Measurements from ENCODE around the gene DLGAP1. TPM values are rescaled to one million over a fixed set of nuclear protein-coding genes. Genes with fewer than 3 reads are reported as not detected.

The DLGAP1 gene
- total and polyA plus RNA-seq, 2 of the 8 experiments (the other 6 are each of a cell fraction or from before 2014, with no cell fraction given): 11.8 to 16.9 TPM

GRCh38 chr18:4230450-4231168 lies 224.5 kb downstream of the DLGAP1 start:
- H3K23me2 ChIP-seq (ENCODE audit: low read depth, low read length): no peaks in the 10 kb centered on the region
- no peak overlapping the region for H2AFZ ChIP-seq (ENCODE audit: low read length)
- no peak overlapping the region for H2BK15ac ChIP-seq (ENCODE audit: low read length)
- H2BK5ac ChIP-seq (ENCODE audit: low read depth, low read length): no peak overlapping the region
- ChIA-PET POLR2A (ENCODE audit: partially characterized antibody) (interaction anchor here (1.5 kb wide), 1 partner anchor 113 kb away, joined by 3 read pairs; no protein-coding TSS in a partner anchor), CTCF (ENCODE audit: partially characterized antibody) (interaction anchor here (1.5 kb wide), 1 partner anchor 20 kb away, joined by 3 read pairs; no protein-coding TSS in a partner anchor)
- no peak overlapping the region for H4K8ac ChIP-seq (ENCODE audit: extremely low read depth, insufficient read depth, low read length)
- no peak overlapping the region for H4K91ac ChIP-seq (replicated peaks; ENCODE audit: insufficient read length, low read length)
- no peak overlapping the region for H2AK5ac ChIP-seq (ENCODE audit: low read depth, low read length)
- H3K79me1 ChIP-seq (ENCODE audit: low read depth, low read length): no peaks in the 10 kb centered on the region
- H4K20me1 ChIP-seq (replicated peaks in 1 of 2; ENCODE audit: control insufficient read depth in 1 of 2, insufficient read depth in 2 of 2, low read length in 2 of 2): peaks cover 0 to 2% of the 10 kb centered on the region in 2 experiments
- no peak overlapping the region for H4K5ac ChIP-seq (ENCODE audit: insufficient read length, low read depth, low read length)
- H3K18ac ChIP-seq (ENCODE audit: extremely low read depth, low read length): no peak overlapping the region
- no peak for FAIRE-seq
- peaks cover 3 to 14% (median 8%) of the 10 kb centered on the region in 4 experiments; a peak in 5 of 7 replicates for H3K4me1 ChIP-seq (replicated peaks in 1 of 4; ENCODE audit: control insufficient read depth in 3 of 4, insufficient read depth in 4 of 4, low read length in 3 of 4)
- DNase-seq (ENCODE audit: low read depth in 1 of 2, low spot score in 2 of 2): no peak
- no peaks in the 10 kb centered on the region; a peak in 2 of 7 replicates for H3K27me3 ChIP-seq (replicated peaks in 1 of 4; ENCODE audit: control insufficient read depth in 3 of 4, extremely low read depth in 1 of 4, insufficient read depth in 3 of 4, low read length in 3 of 4)
- no peak overlapping the region for H3K27ac ChIP-seq (ENCODE audit: low read depth, low read length)
- H3K4ac ChIP-seq (replicated peaks; ENCODE audit: insufficient read length, low read depth, low read length): no peak overlapping the region
- peaks cover 0 to 36% of the 10 kb centered on the region in 2 experiments; a peak in 2 of 4 replicates for H3K79me2 ChIP-seq (ENCODE audit: control insufficient read depth in 1 of 2, insufficient read depth in 2 of 2, low read length in 2 of 2)
- H2BK20ac ChIP-seq (ENCODE audit: low read length): no peak overlapping the region
- 95% methylated on average over 3 of the region's 3 CpGs; no CpG with 5 or more reads in 1 of the 2 experiments for WGBS, 2 experiments (ENCODE audit: extremely low coverage in 1 of 2, insufficient coverage in 1 of 2, insufficient read length in 1 of 2, insufficient replicate concordance in 2 of 2, low coverage in 1 of 2, low lambda C conversion rate in 2 of 2, missing lambda C conversion rate in 1 of 2)
- no peak overlapping the region for H3K56ac ChIP-seq (replicated peaks; ENCODE audit: insufficient read length, low read depth, low read length)
- H2BK120ac ChIP-seq (replicated peaks; ENCODE audit: low read depth, low read length): no peak overlapping the region
- no peak overlapping the region for H3K4me2 ChIP-seq (ENCODE audit: insufficient read depth in 1 of 2, low read depth in 2 of 2, low read length in 2 of 2)
- no peak overlapping the region for H3K4me3 ChIP-seq (ENCODE audit: extremely low read depth in 1 of 4, insufficient read depth in 2 of 4, low read depth in 3 of 4, low read length in 4 of 4)
- no peak overlapping the region for H3K9ac ChIP-seq (replicated peaks in 1 of 4; ENCODE audit: extremely low read depth in 1 of 4, low read depth in 3 of 4, low read length in 3 of 4)
- H2BK12ac ChIP-seq (ENCODE audit: low read depth, low read length): no peak overlapping the region
- no peaks in the 10 kb centered on the region for H3K36me3 ChIP-seq (ENCODE audit: control insufficient read depth in 2 of 4, insufficient read depth in 4 of 4, low read length in 3 of 4)
- peaks cover 0 to 3% of the 10 kb centered on the region in 2 experiments; a peak in 1 of 4 replicates for H3K9me3 ChIP-seq (ENCODE audit: insufficient read depth in 2 of 2, low read depth in 1 of 2, low read length in 1 of 2)
- no peak overlapping the region for H3K23ac ChIP-seq (ENCODE audit: insufficient read length)
- TF ChIP-seq RNF2 (IDR thresholded peaks at IDR 0.05; ENCODE audit: borderline replicate concordance, low read depth, low read length, missing control alignments, poor library complexity, severe bottlenecking) (no peak), PHF8 (conservative IDR thresholded peaks at IDR 0.05; ENCODE audit: low read depth, low read length) (no peak), E2F6 (IDR thresholded peaks at IDR 0.05) (no peak), BRCA1 (IDR thresholded peaks at IDR 0.05; ENCODE audit: low read depth, low read length) (no peak), RFX5 (IDR thresholded peaks at IDR 0.05; ENCODE audit: borderline replicate concordance, low read depth, low read length) (no peak), KDM1A (IDR thresholded peaks at IDR 0.05; ENCODE audit: borderline replicate concordance, low read length) (no peak), ZNF274 (IDR thresholded peaks at IDR 0.05; ENCODE audit: borderline replicate concordance, extremely low read depth, low read length) (no peak), RBBP5 (IDR thresholded peaks at IDR 0.05; ENCODE audit: borderline replicate concordance, low read depth, low read length) (no peak), SAP30 (IDR thresholded peaks at IDR 0.05; ENCODE audit: insufficient read depth, insufficient replicate concordance, low read length) (no peak), CTBP2 (IDR thresholded peaks at IDR 0.05; ENCODE audit: borderline replicate concordance, insufficient read depth, insufficient read length, low read length) (no peak)
- H3K14ac ChIP-seq (ENCODE audit: insufficient read length): no peak overlapping the region
